GM18867 (cell line): Measurements from ENCODE around the gene ALKAL2.

Experiments
- ATAC-seq: cut with Tn5 transposase; IDR thresholded peaks from one replicate; pipeline ENCODE4 v1.9.1; 2021; ENCODE audit warnings: mild to moderate bottlenecking, moderate library complexity; ENCODE audit not compliant: unreplicated experiment

ALKAL2 gene

DNA sequence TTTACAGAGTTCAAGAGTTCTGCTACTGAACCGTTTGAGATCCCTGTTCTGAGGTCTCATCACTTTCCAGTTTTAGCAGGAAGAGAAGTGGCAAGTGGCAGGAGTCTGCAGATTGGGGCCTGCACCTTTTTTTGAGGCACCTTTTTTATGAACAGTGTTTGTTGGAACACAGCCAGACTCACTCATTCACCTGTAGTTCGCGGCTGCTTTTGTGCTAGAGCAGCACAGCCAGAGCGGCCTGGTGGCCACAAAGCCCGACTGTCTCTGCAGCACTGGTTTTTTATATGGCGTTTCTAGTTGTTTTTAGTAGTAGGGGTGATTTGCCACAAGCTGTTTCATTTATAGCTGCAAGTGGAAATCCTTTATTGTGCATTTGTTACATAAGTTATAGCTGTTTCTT, 14.6 kb downstream of the ALKAL2 start:
- ATAC-seq: no peak

DNA sequence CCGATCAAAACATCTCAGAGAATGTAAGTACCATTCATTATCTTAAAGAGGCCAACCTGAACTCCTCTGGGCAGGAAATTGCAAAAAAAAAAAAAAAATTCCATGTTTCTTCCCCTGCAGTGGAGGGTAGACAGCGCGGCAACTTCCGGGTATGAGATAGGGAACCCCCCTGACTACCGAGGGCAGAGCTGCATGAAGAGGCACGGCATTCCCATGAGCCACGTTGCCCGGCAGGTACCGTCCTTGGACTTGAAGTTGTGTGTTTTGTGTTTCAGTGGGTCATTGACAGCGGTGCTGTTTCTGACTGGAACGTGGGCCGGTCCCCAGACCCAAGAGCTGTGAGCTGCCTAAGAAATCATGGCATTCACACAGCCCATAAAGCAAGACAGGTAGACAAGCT, 16.0 kb downstream of the ALKAL2 start:
- ATAC-seq: no peak

DNA sequence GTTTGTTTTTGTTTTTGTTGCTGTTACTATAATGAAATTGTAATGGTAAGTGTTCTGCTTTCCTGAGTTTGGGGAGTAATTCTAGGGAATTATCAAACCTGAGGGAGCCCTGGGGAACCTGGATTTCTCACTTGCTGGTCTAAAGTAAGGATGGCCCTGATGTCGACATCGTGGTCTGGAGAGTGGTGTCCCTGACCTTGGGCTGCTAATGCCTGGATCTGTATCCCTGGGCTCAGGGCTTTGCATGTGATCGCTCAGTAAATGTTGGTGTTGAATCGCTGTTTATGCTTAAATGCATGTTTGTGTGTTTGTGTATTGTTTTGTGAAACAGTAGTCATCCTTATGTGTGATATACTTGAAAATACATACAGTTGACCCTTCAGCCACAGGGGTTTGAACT, 17.0 kb downstream of the ALKAL2 start:
- ATAC-seq: no peak

DNA sequence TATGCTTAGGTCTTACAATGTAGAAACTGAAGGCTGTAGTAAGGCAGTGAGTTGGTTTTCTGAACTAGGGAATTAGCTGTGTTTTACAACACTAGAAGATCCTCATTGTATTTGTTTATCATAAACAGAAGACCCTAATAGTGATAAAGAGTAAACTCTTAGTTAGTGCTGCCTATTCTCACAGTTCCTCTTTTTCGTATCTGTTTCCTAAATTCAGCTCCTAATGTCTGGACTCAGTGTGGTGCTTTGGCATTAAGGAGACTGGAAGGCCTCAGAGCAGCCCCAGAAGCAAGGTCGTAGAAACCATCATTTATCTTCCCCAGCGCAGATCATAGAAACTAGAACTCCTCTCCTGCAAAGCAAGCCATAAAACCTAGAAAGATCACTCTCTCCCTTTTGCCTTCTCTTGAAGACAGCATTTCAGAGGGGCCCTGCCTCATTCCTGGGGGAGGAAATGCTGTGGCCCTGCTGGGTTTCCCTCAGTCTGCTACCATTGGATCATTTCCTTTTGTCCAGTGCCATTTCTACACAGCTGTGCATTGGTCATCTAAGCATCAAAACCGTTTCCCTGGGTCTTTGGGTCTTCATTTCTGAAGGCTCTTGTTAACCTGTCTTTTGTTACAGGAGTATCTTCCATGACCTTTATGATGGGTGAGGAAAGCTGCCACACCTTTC, 18.4 kb downstream of the ALKAL2 start:
- ATAC-seq: no peak

DNA sequence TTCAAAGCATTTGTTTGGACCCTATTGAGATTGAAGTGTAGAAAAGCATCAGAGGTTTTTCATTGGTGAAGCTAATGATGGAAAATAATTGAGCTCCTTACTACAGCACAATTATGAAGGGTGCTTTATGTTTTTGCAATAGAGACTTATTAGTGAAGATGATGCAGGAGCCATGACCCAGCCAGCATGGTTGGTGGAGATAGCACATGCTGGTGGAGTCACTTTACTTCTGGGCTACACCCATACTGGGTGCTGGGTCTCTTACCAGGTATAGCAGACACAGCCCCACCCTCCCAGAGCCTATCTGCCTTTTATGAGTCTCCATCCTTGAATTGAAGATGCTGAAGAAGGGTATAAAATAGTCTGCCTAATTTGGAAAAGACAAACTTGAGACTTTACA, 19.6 kb downstream of the ALKAL2 start:
- no peak for ATAC-seq

DNA sequence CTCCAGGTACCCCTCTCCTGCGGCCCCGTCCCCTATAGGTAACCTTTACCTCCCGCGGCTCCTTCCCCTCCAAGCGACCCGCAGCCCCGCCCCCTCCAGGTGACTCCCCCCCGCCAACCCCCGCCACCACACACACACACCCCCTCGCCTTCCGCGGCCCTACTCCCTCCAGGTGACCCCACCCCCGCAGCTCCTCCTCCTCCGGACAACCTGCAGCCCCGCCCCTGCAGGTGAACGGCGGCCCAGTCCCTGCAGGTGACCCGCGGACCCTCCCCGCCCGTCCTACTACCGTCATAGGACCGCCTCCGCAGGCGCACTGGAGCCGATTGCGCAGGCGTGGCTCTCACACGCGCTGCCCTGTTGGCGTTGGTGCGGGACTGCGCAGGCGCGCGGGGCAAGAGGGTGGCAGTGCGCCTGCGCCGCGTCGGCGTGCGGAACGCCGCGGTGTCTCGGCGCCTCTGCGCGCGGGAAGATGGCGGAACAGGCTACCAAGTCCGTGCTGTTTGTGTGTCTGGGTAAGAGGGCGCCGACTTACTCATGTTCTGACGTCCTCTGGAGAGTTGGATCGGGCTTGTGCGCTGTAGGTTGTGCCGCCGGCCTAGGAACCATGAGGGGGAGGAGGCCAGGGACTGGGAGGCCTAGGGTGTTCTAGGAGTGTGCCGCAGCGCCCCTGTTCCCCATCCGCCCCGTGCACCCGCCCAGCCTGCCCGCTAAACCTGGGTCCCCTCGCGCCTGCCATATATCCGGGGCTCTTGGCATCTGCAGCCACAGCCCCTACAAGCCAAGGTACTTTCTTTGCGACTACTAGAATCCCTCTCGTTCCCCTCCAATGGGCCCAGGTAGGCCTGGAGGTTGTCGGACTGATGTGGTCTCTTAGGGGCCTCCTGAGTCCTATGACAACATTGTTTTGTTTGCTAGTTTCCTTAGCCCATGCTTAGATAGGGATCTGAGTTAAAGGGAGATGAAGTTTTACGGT, 23.1 kb downstream of the ALKAL2 start, which contains the start of gene ACP1:
Gene ACP1, plus strand, starts transcription at position 455 of the 976 bp plus-strand sequence. Its CDS starts 18 bp downstream, at position 473.
- ATAC-seq: peak; percentile 86

DNA sequence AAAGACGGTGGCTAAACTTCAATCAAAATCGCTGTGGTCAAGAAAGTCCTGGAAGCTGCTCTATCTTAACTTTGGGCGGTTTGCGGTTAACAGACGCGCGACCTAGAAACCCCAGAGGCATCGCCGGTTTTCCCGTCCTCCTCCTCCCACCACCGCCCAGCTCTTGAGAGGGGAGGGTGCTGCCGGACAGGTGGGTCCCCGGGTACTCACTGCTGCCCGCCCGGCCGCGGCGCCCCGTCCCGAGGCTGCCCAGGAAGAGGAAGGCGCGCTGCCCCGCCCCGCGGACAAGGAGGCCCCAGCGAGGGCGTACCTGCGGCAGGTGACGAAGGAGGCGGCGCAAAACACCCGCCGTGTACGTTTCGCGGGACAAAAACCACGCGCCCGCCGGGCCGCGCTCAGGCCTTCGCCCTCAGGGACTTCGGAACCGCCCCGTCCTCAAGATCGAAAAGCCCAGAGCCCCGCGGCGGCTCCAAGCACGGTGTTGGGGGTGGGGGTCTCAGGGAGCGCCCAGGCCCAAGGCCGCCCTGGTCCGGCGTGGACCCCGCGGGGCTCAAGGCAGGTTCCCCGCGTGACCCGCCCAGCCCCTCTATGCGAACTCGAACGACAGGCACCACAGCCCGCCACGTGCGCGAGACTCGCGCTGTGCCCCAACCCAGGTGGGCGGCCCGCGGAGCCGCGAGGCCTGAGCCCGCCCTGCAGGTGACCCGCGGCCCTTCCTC, 24.0 kb downstream of the ALKAL2 start, which contains the start of gene SH3YL1:
Gene SH3YL1, minus strand, starts transcription at position 259 of the 719 bp plus-strand sequence. Its CDS starts 48 bp downstream, at position 211.
- ATAC-seq: peak; percentile 29

DNA sequence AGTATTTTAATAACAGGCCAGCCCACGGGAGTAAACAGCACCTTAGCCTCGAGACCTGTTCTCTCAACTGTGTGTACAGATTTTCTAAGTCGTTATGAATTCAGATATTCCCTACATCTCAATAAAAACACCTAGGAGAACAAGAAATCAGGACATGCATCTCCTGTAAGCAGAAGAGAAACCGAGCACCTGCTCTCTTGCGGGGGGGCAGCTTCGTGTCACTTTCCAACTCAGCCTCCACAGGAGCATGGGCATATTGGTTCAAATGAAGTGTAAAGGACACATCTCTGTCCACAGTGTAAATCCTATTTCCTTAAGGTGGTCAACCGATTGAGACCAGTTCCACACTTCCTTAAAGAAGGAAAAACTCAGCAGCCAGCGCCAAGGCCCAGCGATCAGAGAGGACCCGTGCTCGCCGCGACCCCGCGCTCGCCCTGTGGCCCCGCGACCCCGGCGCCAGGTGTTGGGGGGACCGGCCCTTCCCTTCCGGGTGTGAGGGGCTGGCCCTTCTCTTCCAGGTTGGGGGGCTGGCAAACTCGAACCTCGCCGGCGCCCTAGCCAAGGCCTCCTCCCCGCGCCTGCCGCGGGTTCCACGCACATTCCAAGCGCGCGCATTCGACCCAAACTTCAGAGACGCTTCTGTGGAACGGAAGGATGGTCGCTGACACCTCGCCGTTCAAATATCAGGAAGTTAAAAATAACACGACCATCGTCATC, 24.7 kb downstream of the ALKAL2 start:
- ATAC-seq: no peak

DNA sequence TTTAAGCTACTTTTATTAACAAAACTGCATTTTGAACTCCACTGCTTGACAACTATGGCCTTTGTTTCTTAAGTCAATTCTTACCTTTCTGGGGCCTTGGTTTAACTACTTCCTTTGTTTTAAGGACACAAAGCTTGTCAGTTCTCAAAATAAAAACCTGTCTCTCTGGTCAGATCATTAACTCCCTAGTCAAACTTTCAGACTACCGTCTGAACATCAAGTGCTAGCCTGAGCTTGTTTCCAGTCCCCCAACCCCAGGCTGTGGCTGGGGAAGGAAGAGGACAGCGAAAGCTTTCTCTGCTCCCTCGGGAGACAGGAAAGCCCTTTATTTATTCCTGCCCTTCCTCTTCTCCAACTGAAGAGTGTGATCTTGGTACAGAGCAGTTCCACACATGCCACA, 25.8 kb downstream of the ALKAL2 start:
- no peak for ATAC-seq

DNA sequence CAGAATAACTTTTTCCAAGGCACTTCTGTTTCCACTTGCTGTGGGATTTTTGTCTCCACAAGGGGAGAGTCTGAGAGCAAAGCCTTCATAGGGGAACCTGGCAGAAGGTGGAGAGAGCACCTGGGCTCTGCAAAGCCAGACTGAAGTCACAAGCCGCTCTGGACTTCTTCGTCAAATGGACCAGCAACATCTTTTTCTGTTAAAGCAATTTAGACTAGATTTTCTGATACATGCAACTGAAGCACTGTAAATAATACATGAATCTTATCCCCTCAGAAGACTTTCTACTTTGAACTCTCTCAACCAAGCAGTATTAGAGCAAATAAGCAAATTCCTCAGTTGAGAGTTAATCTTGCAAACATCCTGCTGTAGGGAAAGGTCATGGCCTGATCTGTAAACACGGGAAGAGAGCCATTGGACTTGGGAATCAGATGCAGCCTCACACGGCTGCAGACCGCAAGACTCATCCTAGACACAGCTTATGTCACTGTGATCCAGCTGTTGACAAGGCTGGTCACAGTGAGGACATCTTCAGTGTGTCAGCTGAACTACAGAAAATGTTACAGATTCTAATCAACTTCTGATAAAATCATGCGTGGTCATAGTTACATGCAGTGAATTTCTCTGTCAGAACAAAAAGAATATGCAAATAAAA, 27.3 kb downstream of the ALKAL2 start:
- no peak for ATAC-seq

DNA sequence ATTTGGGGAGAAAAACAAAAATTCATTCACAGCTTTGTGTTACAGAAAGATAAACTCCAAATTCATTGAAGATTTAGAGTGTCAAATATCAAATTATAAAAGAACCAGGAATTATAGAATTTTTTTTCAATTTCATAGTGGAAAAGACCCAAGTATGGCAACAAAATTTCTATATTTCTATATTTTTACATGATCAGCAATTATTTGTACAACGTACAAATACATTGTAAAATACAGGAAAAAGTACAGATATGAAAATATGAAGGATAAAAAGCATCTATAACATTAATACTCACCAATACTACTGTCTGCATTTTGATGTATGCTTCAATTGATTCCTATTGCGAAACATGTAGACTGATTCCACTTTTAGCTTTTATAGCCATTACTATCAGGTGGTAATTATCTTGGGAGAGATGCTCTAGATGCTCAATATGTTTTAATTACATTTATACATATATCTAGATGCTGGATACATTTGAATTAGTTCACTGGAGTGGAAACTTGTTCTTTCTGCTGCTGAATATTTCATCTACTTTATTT, 28.0 kb downstream of the ALKAL2 start:
- ATAC-seq: no peak

DNA sequence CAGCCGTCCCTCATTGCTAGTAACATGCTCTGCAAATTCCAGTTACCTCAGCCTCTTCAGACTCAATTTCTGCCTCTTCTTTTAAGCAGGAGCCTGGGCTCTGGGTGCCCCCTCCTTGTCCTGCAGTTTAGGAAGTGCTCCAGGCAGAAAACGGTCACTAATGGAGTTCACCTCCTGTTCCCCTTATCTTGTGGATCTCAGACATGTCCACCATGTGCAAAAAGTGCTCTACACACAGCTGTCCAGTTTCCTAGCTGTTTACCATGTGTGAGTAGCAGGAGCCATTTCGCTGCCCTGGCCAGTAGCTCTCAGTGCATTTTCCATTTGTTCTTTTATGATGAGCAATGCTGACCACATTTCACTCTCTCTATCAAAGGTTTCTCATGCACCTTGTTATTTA, 29.0 kb downstream of the ALKAL2 start:
- no peak for ATAC-seq

DNA sequence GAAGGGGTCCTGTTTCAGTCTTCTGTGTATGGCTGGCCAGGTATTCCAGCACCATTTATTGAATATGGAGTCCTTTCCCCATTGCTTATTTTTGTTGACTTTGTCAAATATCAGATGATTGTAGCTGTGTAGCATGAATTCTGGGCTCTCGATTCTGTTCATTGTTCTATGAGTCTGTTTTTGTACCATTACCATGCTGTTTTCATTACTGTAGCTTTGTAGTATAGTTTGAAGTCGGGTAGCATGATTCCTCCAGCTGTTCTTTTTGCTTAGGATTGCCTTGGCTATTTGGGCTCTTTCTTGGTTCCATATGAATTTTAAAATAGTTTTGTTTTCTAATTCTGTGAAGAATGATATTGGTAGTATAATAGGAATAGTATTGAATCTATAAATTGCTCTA, 30.0 kb downstream of the ALKAL2 start:
- ATAC-seq: no peak

DNA sequence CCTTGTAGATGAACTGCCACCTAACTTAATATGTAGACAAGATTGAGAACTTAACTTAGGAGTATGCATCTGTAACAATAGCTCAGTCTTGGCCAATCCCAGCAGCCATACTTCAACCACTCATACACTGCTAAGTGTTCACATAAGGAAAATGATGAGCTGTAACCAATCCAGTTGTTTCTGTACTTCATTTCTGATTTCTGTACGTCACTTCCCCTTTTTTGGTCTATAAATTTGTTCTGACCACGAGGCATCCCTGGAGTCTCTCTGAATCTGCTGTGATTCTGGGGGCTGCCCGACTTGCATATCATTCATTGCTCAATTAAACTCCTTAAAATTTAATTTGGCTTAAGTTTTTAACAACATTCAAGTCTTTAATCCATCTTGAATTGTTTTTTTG, 30.5 kb downstream of the ALKAL2 start:
- ATAC-seq: no peak

DNA sequence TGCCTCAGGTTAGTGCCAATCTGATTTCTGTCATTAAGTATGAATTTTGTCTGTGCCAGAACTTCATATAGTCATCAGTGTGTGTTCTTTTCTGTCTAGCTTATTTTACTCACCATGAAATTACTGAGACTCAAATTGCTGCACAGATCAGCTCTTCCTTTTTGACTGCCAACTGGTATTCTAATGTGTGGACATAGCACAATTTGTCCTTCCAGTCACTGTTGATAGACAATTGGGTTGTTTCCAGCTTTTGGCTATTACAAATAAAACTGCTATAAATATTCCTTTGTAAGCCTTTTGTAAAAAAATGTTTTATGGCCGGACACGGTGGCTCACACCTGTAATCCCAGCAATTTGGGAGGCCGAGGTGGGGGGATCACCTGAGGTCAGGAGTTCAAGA, 31.8 kb downstream of the ALKAL2 start:
- no peak for ATAC-seq

DNA sequence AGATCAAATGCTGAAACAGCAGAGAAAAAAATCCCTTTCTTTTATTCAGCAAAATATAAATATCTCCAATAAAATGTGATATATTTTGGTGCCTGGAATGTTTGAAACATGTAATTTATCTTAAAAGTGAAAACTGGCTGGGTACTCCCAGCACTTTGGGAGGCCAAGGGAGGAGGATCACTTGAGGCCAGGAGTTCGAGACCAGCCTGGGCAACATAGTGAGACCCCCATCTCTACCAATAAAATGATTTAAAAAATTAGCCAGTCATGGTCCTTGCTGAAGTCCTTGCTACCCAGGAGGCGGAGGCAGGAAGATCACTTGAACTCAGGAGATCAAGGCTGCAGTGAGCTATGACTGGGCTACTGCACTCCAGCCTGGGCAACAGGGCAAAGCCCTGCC, 32.7 kb downstream of the ALKAL2 start:
- ATAC-seq: no peak

DNA sequence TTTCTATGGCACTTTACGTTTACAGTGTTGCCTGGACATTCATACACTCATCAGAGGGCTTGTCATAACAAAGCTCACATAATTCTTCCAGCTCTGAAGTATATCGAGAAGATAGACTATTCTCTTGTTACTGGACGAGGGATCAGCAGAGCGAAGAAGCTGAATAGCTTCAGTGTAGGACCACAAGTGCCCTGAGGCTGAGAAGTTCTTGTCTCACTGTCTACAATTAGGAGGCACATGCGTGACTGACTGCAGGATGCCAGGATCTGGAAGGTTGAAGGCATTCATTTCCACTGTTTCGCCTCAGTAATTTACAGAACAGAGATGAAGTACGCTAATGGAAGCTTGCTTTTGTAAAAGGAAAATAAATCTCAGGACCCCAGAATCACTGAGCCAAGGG, 33.6 kb downstream of the ALKAL2 start:
- ATAC-seq: no peak

DNA sequence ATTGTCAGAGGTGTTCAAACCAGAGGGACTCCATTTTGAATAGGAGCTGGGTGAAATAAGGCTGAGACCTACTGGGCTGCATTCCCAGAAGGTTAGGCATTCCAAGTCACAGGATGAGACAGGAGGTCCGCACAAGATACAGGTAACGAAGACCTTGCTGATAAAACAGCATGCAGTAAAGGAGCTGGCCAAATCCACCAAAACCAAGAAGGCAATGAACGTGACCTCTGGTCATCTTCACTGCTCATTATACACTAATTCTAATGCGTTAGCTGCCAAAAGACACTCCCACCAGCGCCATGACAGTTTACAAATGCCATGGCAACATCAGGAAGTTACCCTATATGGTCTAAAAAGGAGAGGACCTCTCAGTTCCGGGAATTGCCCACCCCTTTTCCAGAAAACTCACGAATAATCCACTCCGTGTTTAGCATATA, 34.7 kb downstream of the ALKAL2 start:
- ATAC-seq: no peak

DNA sequence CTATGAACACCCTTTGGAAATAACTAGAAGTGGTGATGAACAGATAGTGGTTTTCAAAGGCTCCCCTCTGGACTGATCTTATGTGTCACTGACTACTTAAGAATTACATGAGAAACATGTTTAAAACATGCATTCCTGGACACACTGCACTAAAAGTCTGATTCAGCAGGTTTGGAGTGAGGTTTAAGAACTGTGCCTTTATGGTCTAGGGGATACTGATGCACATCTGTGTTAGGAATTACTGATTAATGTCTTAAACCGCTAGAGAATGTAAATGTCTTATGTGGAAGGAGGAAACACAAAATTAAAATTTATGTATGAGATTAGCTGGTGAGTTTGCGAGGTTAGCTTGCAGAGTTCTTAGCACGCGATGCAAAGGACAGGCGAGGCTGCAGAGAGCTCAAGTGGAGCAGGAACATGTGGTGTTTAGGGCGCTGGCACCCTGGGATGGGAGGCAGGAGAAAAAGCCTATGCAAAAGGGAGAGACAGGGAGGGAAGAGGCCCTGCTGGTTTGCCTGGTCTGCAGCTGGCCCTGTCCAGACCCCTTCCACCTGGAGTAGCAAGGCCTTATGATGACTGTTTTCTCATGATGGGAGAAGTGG, 35.8 kb downstream of the ALKAL2 start:
- no peak for ATAC-seq
